Forelimb muscle (tissue), 1 donor: ENCODE measurements around the gene PRM3. TPM values are rescaled to one million over a fixed set of nuclear protein-coding genes. Genes with fewer than 3 reads are reported as not detected.
"Not testable (repeated sequence)": the region's sequence is repeated elsewhere in the genome, so short reads cannot be mapped to it uniquely, and the experiment has no call there.

Experiments
- DNase-seq: peaks from one replicate; pipeline ENCODE4 v3.0.0-alpha.2; 2013; ENCODE audit warnings: low read depth
- polyA plus RNA-seq: library from polyadenylated mRNA; unstranded; fragments of 120-200 nt; gene quantifications from one replicate; pipeline ENCODE4 v1.2.1, GENCODE V29; 2013; ENCODE audit not compliant: insufficient read length

Gene PRM3
- polyA plus RNA-seq, 1 donor, result not detected

GRCh38 chr16:11306381-11306780 is 33.0 kb upstream of the PRM3 start:
- no peak for DNase-seq

GRCh38 chr16:11303405-11304138 is 30.1 kb upstream of the PRM3 start:
- DNase-seq, result no peak

DNA sequence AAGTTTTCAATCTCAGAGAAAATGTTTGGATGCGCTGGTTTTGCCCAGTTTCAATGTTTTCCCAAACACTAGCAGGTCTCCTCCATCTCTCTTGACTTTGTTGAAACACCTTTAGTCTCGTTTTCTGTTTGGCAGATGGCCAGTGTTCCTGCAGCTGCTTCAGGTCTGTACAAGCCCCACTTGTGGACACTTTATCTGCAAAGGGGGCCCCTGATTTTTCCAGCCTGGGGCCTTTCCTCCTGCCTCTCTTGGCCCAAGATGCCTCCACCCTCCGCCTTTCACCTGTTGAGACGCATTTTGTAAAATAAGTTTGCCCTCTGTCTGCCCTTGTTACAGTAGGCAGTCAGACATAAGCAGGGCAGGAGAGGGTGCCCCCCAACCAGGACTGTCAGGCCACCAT is 29.5 kb upstream of the PRM3 start:
- DNase-seq, result no peak

DNA sequence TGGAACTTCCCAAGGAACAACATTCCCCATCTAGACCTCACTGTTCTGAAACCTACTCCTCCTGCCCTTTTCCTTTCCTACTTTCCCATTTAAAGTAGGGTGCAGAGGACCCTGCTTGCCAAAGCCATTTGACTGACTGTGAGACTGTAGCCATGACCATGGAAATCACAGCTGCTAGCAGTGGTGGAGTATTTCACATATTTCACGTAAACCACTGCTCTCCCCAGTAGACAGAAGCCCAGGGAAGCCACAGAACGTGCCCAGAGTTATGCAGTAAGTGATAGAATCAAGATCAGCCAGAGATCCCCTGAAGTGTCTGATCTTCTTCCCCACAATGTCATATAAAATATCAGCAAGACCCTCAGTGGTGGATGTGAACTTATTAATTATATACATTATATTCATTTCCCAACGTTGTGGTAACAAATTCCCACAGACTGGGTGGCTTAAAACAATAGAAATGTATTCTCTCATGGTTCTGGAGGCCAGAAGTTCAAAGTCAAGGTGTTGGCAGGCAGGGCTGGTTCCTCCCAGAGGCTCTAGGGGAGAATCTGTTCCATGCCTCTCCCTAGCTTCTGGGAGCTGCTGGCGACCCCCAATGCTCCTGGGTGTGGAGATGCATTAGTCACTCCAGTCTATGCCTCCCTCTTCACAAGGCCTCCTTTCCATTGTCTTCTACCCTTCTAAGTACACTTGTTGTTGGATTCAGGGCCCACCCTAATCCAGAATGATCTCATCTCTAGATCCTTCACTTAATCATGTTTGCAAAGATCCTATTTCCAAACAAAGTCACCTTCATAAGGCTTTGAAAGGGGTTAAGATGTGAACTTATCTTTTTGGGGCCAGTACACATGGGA is 28.4 kb upstream of the PRM3 start:
- no peak for DNase-seq

- no peak for DNase-seq
Observed at GRCh38 chr16:11300560-11300892, 27.1 kb upstream of the PRM3 start.

GRCh38 chr16:11299865-11300559 is 26.6 kb upstream of the PRM3 start:
- DNase-seq, result no peak

DNA sequence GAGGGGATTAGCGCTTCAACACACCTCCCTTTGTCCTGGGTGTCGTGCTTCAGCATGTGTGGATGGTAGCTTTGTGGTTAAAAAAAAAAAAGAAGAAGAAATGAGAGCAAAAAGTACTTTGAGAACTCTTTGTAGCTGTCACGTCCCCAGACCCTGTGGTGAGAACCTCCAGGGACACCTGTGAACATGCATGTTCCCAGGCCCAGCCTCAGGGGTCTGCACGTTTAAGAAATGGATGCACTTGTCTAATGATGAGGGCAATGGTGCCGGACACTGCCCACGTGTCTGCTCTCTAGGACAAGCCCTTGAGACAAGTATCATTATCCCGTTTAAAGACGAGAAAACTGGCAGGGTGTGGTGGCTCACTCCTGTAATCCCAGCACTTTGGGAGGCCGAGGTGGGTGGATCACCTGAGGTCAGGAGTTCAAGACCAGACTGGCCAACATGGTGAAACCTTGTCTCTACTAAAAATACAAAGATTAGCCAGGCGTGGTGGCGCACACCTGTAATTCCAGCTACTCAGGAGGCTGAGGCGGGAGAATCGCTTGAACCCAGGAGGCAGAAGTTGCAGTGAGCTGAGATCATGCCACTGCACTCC is 25.6 kb upstream of the PRM3 start:
- DNase-seq, result not testable (repeated sequence)

GRCh38 chr16:11298143-11298900 is 24.9 kb upstream of the PRM3 start:
- DNase-seq, result no peak

DNA sequence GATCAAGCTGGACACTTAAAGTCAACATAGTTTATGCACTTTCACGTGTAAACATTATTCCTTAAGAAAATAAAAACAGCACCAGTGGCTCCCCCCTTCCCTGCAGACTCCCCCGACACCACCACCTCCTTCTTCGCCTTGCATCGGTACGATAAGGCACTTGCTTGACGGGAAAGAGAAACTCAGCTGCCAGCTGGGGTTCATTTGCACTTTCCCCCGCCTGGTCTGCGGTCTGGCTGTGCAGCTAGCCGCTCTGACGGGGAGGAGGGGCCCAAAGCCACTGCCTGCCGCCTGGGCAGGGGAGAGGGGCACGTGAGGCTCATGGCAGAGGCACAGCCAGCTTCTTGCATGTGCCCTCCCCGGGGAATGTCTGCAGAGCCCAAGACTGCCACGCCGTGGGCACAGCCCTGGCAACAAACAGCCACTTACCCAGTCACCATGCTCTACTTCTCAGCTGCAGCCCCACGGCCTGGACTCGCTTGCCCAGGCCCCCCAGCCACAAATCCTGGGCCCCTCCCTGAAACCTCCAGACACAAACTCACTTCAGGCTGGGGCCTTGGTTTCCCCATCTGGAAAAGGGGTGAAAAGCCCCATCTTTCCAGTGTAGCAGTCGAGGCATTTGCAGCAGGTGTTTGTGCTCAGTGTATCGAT is 24.2 kb upstream of the PRM3 start:
- DNase-seq, result no peak

- DNase-seq, result no peak
Observed at GRCh38 chr16:11296706-11297491, 23.5 kb upstream of the PRM3 start.

DNA sequence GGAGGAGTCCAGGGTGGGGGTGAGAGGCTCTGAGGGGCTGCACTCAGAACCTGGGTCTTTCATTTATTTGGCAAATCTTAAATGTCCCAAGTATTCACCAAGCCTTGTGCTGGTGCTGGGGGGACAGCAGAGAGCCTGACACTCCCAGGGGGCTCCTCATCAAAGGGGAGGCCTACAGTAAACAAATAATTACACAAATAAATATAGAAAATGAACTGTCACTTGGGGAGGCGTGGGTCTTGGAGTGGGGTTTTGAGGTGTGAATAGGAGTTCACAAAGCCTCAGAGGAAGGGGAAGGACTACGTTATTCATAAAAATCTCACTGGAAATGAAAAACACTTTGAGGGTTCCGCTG is 22.9 kb upstream of the PRM3 start:
- no peak for DNase-seq

- no peak for DNase-seq
Observed at GRCh38 chr16:11295672-11296071, 22.2 kb upstream of the PRM3 start.

DNA sequence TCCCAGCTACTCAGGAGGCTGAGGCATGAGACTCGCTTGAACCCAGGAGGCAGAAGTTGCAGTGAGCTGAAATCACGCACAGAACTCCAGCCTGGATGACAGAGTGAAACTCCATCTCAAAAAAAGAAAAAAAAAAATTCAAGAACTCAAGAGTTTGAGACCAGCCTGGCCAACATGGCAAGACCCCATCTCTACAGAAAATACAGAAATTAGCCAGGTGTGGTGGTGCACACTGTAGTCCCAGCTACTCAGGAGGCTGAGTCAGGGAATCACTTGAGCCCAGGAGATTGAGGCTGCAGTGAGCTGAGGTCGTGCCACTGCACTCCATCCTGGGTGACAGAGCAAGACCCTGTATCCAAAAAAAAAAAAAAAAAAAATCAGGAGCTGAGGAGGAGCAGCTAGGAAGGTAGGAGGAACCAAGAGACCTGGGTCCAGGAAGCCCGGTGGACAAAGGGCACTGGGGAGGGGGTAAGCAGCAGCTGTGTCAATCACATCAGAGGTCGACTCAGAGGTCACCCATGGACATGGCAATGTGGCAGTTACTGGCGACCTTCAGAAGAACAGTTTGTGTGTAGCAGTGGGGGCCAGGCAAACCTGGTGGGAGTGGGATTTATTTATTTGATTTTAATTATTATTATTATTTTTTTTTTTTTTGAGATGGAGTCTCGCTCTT is 18.8 kb upstream of the PRM3 start:
- no peak for DNase-seq

DNA sequence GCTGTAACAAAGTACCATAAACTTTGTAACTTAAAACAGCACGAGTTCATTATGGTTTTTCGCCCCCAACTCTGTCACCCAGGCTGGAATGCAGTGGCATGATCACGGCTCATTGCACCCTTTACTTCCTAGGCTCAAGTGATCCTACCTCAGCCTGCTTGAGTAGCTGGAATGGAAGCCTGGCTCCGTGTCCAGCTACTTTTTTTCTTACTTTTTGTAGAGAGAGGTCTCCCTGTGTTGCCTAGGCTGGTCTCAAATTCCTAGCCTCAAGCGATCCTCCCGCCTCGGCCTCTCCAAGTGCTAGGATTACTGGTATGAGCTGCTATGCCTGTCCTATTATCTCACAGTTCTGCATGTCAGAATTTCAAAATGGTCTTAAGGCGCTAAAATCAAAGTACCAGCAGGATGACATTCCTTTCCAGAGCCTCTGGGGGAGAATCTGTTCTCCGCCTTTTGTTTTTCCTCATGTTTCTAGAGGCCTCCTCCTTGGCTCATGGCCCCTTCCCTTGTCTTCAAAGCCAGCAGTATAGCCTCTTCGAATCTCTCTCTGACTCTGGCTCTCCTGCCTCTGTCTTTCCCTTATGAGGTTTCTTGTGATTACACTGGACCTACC is 17.8 kb upstream of the PRM3 start:
- DNase-seq, result no peak

DNA sequence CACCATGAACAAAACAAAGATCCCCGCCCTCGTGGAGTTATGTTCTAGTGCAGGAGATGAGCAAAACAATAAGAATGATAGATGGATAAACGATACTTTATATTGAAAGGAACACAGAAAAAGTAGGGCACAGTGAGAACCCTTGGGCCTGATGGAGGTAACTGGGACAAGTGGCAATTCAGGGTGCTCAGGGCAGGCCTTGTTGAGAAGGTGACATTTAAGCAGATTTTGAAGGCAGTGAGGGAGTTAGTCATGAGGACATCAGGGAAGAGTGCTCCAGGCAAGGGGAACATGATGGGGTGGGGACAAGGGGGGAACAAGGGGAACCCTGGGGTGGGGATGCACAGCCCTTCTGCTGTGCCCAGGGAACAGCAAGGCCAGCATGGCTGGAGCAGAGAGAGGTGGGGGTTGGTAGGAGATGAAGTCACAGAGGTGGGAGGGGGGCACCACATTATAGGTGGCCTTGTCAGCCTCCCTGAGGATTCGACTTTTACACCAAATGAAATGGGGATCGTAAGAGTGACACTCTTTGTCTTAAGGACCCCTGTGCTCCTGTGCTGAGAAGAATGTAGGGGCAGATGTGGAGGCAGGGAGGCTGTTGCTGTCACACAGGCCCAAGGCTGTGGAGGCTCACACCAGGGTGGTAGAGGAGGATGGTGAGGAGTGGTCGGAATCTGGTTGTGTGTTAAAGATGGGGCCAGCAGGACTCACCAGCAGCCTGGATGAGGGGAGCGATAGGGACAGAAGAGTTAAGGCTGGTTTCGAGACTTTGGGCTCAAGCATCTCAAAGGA is 16.9 kb upstream of the PRM3 start:
- no peak for DNase-seq

GRCh38 chr16:11289696-11290095 is 16.3 kb upstream of the PRM3 start:
- DNase-seq, result not testable (repeated sequence)

DNA sequence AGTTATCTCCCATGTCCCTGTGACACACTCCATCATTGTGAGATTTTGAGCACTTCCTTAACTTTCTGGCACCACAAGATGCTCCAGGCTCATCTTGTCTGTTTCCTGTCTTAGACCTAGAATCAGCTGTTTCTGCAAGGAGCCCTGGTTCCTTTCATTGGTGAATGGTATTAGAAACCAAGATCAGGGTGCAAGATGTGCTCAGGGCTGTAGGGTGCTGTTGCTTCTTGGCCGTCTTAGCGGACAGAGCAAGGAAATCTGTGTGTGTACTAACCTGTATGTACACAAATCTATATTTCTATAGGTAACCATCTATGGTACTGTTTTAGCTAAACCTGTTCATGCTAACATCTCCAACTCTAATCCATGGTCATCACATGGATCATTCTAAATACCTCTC is 15.8 kb upstream of the PRM3 start:
- no peak for DNase-seq

DNA sequence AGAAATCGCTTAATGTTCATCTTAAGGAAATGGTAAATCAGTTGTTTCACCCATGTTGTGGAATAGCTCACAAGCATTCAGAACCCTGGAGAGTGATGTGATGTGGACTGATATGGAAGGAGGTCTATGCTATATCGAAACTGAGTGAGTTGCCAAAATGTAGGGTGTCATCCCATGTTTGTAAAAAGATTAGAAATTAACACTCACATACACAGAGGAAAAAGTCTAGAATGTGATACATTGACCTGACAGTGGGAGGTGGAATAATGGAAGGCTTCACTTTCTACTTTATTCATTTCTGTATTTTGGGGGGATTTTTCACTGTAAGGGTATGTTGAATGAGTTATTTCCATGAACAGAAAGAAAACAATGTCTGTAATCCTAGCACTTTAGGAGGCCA is 12.4 kb upstream of the PRM3 start:
- DNase-seq, result no peak
